HCT116 (cell line): Measurements from ENCODE around the gene NOS3. TPM values are rescaled to one million over a fixed set of nuclear protein-coding genes. Genes with fewer than 3 reads are reported as not detected.
A peak's percentile ranks its signal among the peaks of the same experiment; 100 is the strongest.

Source experiments
- ATAC-seq: fragments of 200-7000 bp; cut with Tn5 transposase; 2 replicates; pipeline ENCODE4 v1.9.1; 2020; ENCODE audit warnings: mild to moderate bottlenecking, moderate library complexity
- BruUV-seq: library from RNA; stranded (reverse); fragments of 400-500 nt; replicated peaks from 2 replicates; lab custom pipeline; 2021; lab: Mats Ljungman, UMichigan
- CTCF ChIA-PET: fragments of 300-600 bp; sonication (Branson Sonifier 250); formaldehyde crosslinking; loops from one replicate; lab custom pipeline; 2021; ENCODE audit warnings: antibody characterized with exemption; lab: Charles Lee
- POLR2A ChIA-PET: fragments of 300-600, 350-600 bp; sonication (Branson Sonifier 250); formaldehyde crosslinking; loops from one replicate; lab custom pipeline; 2021; ENCODE audit warnings: antibody characterized with exemption; lab: Charles Lee
- RAD21 ChIA-PET, 2 experiments: fragments of 300-600 bp; sonication (Branson Sonifier 250); formaldehyde crosslinking; loops; one replicate each; lab custom pipeline; 2023; ENCODE audit warnings: low total read pairs in 2 of 2; ENCODE audit not compliant: uncharacterized antibody in 2 of 2, unreplicated experiment in 2 of 2, low non-redundant PET in 1 of 2; lab: Charles Lee
- DNase-seq: peaks from one replicate; pipeline ENCODE4 v3.0.0-alpha.2; 2010; ENCODE audit warnings: low read depth, low spot score
- H2AFZ ChIP-seq: fragments of 200-600 bp; shearing (Covaris generic), sonication (generic); 2 replicates; pipeline ENCODE4 v1.6.1; 2017; ENCODE audit warnings: low read depth, mixed run types, mixed read lengths, antibody characterized with exemption, low read length; ENCODE audit not compliant: poor library complexity, severe bottlenecking
- H3K27ac ChIP-seq: 2 replicates; pipeline ENCODE4 v1.5.1; 2012; ENCODE audit warnings: low read depth, low read length
- H3K27me3 ChIP-seq: fragments of 200-600 bp; sonication (generic); 2 replicates; pipeline ENCODE4 v1.6.1; 2016; ENCODE audit warnings: mixed run types, low read length, mixed read lengths; ENCODE audit not compliant: insufficient read depth
- H3K36me3 ChIP-seq, 2 experiments: fragments of 200-500 bp in 1 of 2; fragments of 200-600 bp in 1 of 2; sonication (Bioruptor generic) in 1 of 2; sonication (generic) in 1 of 2; 2 replicates each; pipeline versions ENCODE4 v1.5.1 to v1.6.1; 2014 to 2016; ENCODE audit warnings: low read length in 2 of 2, inconsistent platforms in 1 of 2, mixed read lengths in 1 of 2, mixed run types in 1 of 2; ENCODE audit not compliant: insufficient read depth in 2 of 2, control insufficient read depth in 1 of 2
- H3K4me1 ChIP-seq, 2 experiments: fragments of 200-600 bp in 1 of 2; sonication (generic) in 1 of 2; 2 replicates each; pipeline versions ENCODE4 v1.5.1 to v1.6.1; 2012 to 2017; ENCODE audit warnings: low read length in 2 of 2, inconsistent platforms in 1 of 2, mild to moderate bottlenecking in 1 of 2, mixed read lengths in 1 of 2, mixed run types in 1 of 2, moderate library complexity in 1 of 2; ENCODE audit not compliant: insufficient read depth in 2 of 2, control insufficient read depth in 1 of 2
- H3K4me2 ChIP-seq: fragments of 200-600 bp; sonication (generic); 2 replicates; pipeline ENCODE4 v1.6.1; 2017; ENCODE audit warnings: mixed run types, low read length, mixed read lengths
- H3K4me3 ChIP-seq, 2 experiments: fragments of 200-600 bp in 1 of 2; sonication (generic) in 1 of 2; replicated peaks in 1 of 2; 2 replicates each; pipeline ENCODE4 v1.5.1; 2011 to 2016; ENCODE audit warnings: low read length in 2 of 2, control low read depth in 1 of 2, low read depth in 1 of 2, mild to moderate bottlenecking in 1 of 2, mixed read lengths in 1 of 2, mixed run types in 1 of 2
- H3K79me2 ChIP-seq: fragments of 200-600 bp; sonication (generic); 2 replicates; pipeline ENCODE4 v1.6.1; 2017; ENCODE audit warnings: mild to moderate bottlenecking, mixed run types, low read length, moderate library complexity, mixed read lengths; ENCODE audit not compliant: insufficient read depth
- H3K9ac ChIP-seq: fragments of 200-600 bp; sonication (generic); 2 replicates; pipeline ENCODE4 v1.6.1; 2016; ENCODE audit warnings: low read length, mixed read lengths
- H3K9me2 ChIP-seq: fragments of 200-600 bp; sonication (generic), shearing (Covaris generic); 2 replicates; pipeline ENCODE4 v1.6.1; 2017; ENCODE audit warnings: mixed run types, mild to moderate bottlenecking, moderate library complexity; ENCODE audit not compliant: insufficient read depth
- H3K9me3 ChIP-seq, 2 experiments: fragments of 200-500 bp in 1 of 2; fragments of 200-600 bp in 1 of 2; sonication (Bioruptor generic) in 1 of 2; sonication (generic) in 1 of 2; 2 replicates each; pipeline ENCODE4 v1.6.1; 2014 to 2017; ENCODE audit warnings: low read length in 2 of 2, mixed read lengths in 2 of 2, inconsistent platforms in 1 of 2, low read depth in 1 of 2, mild to moderate bottlenecking in 1 of 2, mixed run types in 1 of 2, moderate library complexity in 1 of 2; ENCODE audit not compliant: control insufficient read depth in 1 of 2, insufficient read depth in 1 of 2
- H4K20me1 ChIP-seq: fragments of 200-600 bp; sonication (generic), shearing (Covaris generic); 2 replicates; pipeline ENCODE4 v1.6.1; 2017; ENCODE audit warnings: mixed run types, mild to moderate bottlenecking, moderate library complexity; ENCODE audit not compliant: insufficient read depth
- CBX3 ChIP-seq: IDR thresholded peaks from 2 replicates; pipeline ENCODE4 v1.6.1; 2012; ENCODE audit warnings: low read depth
- CEBPB ChIP-seq: IDR thresholded peaks from 2 replicates; pipeline ENCODE4 v1.6.1; 2012; ENCODE audit warnings: low read depth
- EGR1 ChIP-seq: IDR thresholded peaks from 2 replicates; pipeline ENCODE4 v1.6.1; 2012; ENCODE audit warnings: low read depth
- ELF1 ChIP-seq: IDR thresholded peaks from 2 replicates; pipeline ENCODE4 v1.6.1; 2012; ENCODE audit warnings: low read depth, borderline replicate concordance
- EZH2 ChIP-seq: fragments of 200-600 bp; sonication (generic); IDR thresholded peaks from 2 replicates; pipeline ENCODE4 v1.6.1; 2017; ENCODE audit warnings: antibody characterized with exemption, mixed run types
- EZH2phosphoT487 ChIP-seq: fragments of 200-600 bp; IDR thresholded peaks from 2 replicates; pipeline ENCODE4 v1.6.1; 2018; ENCODE audit warnings: antibody characterized with exemption, borderline replicate concordance
- FOSL1 ChIP-seq: IDR thresholded peaks from 2 replicates; pipeline ENCODE4 v1.6.1; 2012; ENCODE audit warnings: low read depth
- JUND ChIP-seq: IDR thresholded peaks from 2 replicates; pipeline ENCODE4 v1.6.1; 2012
- RAD21 ChIP-seq: IDR thresholded peaks from 2 replicates; pipeline ENCODE4 v1.6.1; 2012; ENCODE audit warnings: low read depth, mild to moderate bottlenecking
- SIN3A ChIP-seq: IDR thresholded peaks from 2 replicates; pipeline ENCODE4 v1.6.1; 2012; ENCODE audit warnings: low read depth
- SRF ChIP-seq: IDR thresholded peaks from 2 replicates; pipeline ENCODE4 v1.6.1; 2012; ENCODE audit warnings: low read depth
- TCF7L2 ChIP-seq: IDR thresholded peaks from 2 replicates; pipeline ENCODE4 v1.7.0; 2011; ENCODE audit warnings: borderline replicate concordance, inconsistent platforms; ENCODE audit not compliant: insufficient read depth, insufficient read length; ENCODE audit errors: extremely low read depth
- YY1 ChIP-seq: IDR thresholded peaks from 2 replicates; pipeline ENCODE4 v1.6.1; 2011; ENCODE audit warnings: low read length, low read depth, moderate library complexity, mild to moderate bottlenecking; ENCODE audit not compliant: insufficient replicate concordance; ENCODE audit errors: extremely low read depth
- ZNF274 ChIP-seq: fragments of 200-500 bp; sonication (Bioruptor generic); IDR thresholded peaks from 2 replicates; pipeline ENCODE4 v1.6.1; 2014; ENCODE audit warnings: mild to moderate bottlenecking, low read depth, low read length, inconsistent platforms
- intact Hi-C: fragments of 100-400 bp; cut with micrococcal nuclease; formaldehyde crosslinking; loops from 2 replicates; pipeline ENCODE4 v1.10.0; 2022
- total RNA-seq: library from RNA; stranded (reverse); gene quantifications from one replicate; pipeline ENCODE4 v1.2.1, GENCODE V29; 2021; ENCODE audit not compliant: unreplicated experiment
- TF ChIP-seq, protein P1 (sequence below), 3 experiments: fragments of 200-600 bp in 1 of 3; sonication (generic) in 1 of 3; IDR thresholded peaks in 2 of 3; conservative IDR thresholded peaks in 1 of 3; 2 replicates each; pipeline ENCODE4 v1.5.1; 2012 to 2017; ENCODE audit warnings: low read depth in 2 of 3, low read length in 2 of 3, antibody characterized with exemption in 1 of 3, borderline replicate concordance in 1 of 3, control low read depth in 1 of 3, mild to moderate bottlenecking in 1 of 3, mixed read lengths in 1 of 3, mixed run types in 1 of 3, moderate library complexity in 1 of 3; ENCODE audit not compliant: insufficient read depth in 1 of 3
- TF ChIP-seq, protein P2 (sequence below): IDR thresholded peaks from 2 replicates; pipeline ENCODE4 v1.6.1; 2012; ENCODE audit warnings: low read depth
- TF ChIP-seq, protein P3 (sequence below): IDR thresholded peaks from 2 replicates; pipeline ENCODE4 v1.6.1; 2011; ENCODE audit warnings: mild to moderate bottlenecking, low read length, moderate library complexity; ENCODE audit not compliant: insufficient replicate concordance; ENCODE audit errors: extremely low read depth
- TF ChIP-seq, protein P4 (sequence below): IDR thresholded peaks from 2 replicates; pipeline ENCODE4 v1.6.1; 2012

The NOS3 gene
- total RNA-seq, 1 experiment from 2014 or later: 35.8 TPM

DNA sequence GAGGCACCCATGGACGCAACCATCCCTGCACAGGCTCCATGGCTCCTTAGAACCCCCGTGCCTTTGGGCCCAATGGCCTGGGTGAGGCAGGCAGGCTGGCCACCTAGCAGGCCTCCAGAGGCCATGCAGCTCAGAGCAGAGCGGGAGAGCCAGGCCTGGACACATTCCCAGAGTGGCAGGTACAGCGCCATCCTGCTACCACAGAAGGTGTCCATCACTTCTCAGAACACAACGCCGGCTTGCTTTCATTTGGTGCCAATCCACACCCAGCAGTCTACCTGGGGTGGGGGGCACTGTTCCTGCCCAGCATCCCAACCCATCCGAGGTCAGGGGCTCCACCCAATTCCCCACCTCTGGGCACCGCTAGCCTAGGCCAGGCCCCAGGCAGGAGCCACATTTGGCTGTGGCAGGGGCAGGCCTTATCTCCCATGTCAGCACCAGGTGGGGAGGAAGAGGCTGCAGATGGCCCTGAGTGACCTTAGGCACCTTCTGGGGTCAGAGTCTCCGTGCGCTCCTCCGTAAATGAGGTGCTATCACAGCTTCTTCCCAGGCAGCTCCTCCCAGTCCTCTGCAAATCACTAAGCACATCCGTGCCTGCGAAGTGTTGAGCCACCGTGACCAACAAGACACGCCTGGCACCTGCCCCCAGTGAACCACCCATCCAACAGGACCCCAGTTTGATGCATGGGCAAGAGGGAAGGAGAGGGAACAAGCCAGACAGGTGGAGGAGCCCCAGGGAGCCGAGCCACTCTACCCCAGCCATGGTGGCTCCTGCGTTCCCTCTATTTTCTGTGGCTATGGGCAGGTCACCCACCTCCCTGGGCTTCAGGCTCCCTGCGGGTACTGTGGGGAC, 26.9 kb upstream of the NOS3 start:
- H4K20me1 ChIP-seq: no peaks in the 10 kb centered on the region
- no peaks in the 10 kb centered on the region for H3K36me3 ChIP-seq
- POLR2A ChIA-PET: no interaction called here
- H3K4me1 ChIP-seq: peaks cover 20 to 27% of the 10 kb centered on the region in 2 experiments
- H3K9me2 ChIP-seq: no peaks in the 10 kb centered on the region
- H3K9me3 ChIP-seq: no peaks in the 10 kb centered on the region
- intact Hi-C loops: loop anchor here (1.0 kb wide), 3 partner anchors 54 to 208 kb away; no protein-coding TSS in a partner anchor
- no peak overlapping the region for H3K4me3 ChIP-seq
- no TSS peak for BruUV-seq
- no peaks in the 10 kb centered on the region for H3K27me3 ChIP-seq
- H3K9ac ChIP-seq: no peak overlapping the region
- DNase-seq (no peak), ATAC-seq (0 out of 2 replicates have a peak, but pooled peaks have one; percentile 1)
- peak overlapping the region; percentile 34 for H3K27ac ChIP-seq
- H2AFZ ChIP-seq: no peak overlapping the region
- RAD21 ChIA-PET: interaction anchor here (0.5 to 0.6 kb wide), 2 partner anchors 48 to 190 kb away, joined by 3 to 5 read pairs; no protein-coding TSS in a partner anchor
- H3K4me2 ChIP-seq: peak overlapping the region; percentile 67
- CTCF ChIA-PET: interaction anchor here (1.0 to 3.3 kb wide), 6 partner anchors 10 to 147 kb away, joined by 3 to 25 read pairs (median 4); no protein-coding TSS in a partner anchor
- no peaks in the 10 kb centered on the region for H3K79me2 ChIP-seq
- TF ChIP-seq TCF7L2 (no peak), YY1 (no peak), SRF (no peak), EZH2 (no peak), EZH2phosphoT487 (no peak), FOSL1 (no peak), SIN3A (no peak), RAD21 (no peak), CEBPB (no peak), ELF1 (no peak), EGR1 (no peak), JUND (no peak), ZNF274 (no peak), CBX3 (no peak)
- TF ChIP-seq, protein P1, sequence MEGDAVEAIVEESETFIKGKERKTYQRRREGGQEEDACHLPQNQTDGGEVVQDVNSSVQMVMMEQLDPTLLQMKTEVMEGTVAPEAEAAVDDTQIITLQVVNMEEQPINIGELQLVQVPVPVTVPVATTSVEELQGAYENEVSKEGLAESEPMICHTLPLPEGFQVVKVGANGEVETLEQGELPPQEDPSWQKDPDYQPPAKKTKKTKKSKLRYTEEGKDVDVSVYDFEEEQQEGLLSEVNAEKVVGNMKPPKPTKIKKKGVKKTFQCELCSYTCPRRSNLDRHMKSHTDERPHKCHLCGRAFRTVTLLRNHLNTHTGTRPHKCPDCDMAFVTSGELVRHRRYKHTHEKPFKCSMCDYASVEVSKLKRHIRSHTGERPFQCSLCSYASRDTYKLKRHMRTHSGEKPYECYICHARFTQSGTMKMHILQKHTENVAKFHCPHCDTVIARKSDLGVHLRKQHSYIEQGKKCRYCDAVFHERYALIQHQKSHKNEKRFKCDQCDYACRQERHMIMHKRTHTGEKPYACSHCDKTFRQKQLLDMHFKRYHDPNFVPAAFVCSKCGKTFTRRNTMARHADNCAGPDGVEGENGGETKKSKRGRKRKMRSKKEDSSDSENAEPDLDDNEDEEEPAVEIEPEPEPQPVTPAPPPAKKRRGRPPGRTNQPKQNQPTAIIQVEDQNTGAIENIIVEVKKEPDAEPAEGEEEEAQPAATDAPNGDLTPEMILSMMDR (IDR thresholded peaks at IDR 0.05 in 2 of 3, conservative IDR thresholded peaks at IDR 0.05 in 1 of 3; ENCODE audit: borderline replicate concordance in 1 of 3, insufficient read depth in 1 of 3, low read depth in 2 of 3, low read length in 2 of 3): no peak
- TF ChIP-seq, protein P2, sequence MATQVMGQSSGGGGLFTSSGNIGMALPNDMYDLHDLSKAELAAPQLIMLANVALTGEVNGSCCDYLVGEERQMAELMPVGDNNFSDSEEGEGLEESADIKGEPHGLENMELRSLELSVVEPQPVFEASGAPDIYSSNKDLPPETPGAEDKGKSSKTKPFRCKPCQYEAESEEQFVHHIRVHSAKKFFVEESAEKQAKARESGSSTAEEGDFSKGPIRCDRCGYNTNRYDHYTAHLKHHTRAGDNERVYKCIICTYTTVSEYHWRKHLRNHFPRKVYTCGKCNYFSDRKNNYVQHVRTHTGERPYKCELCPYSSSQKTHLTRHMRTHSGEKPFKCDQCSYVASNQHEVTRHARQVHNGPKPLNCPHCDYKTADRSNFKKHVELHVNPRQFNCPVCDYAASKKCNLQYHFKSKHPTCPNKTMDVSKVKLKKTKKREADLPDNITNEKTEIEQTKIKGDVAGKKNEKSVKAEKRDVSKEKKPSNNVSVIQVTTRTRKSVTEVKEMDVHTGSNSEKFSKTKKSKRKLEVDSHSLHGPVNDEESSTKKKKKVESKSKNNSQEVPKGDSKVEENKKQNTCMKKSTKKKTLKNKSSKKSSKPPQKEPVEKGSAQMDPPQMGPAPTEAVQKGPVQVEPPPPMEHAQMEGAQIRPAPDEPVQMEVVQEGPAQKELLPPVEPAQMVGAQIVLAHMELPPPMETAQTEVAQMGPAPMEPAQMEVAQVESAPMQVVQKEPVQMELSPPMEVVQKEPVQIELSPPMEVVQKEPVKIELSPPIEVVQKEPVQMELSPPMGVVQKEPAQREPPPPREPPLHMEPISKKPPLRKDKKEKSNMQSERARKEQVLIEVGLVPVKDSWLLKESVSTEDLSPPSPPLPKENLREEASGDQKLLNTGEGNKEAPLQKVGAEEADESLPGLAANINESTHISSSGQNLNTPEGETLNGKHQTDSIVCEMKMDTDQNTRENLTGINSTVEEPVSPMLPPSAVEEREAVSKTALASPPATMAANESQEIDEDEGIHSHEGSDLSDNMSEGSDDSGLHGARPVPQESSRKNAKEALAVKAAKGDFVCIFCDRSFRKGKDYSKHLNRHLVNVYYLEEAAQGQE: no peak
- TF ChIP-seq, protein P3, sequence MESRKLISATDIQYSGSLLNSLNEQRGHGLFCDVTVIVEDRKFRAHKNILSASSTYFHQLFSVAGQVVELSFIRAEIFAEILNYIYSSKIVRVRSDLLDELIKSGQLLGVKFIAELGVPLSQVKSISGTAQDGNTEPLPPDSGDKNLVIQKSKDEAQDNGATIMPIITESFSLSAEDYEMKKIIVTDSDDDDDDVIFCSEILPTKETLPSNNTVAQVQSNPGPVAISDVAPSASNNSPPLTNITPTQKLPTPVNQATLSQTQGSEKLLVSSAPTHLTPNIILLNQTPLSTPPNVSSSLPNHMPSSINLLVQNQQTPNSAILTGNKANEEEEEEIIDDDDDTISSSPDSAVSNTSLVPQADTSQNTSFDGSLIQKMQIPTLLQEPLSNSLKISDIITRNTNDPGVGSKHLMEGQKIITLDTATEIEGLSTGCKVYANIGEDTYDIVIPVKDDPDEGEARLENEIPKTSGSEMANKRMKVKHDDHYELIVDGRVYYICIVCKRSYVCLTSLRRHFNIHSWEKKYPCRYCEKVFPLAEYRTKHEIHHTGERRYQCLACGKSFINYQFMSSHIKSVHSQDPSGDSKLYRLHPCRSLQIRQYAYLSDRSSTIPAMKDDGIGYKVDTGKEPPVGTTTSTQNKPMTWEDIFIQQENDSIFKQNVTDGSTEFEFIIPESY: no peak
- TF ChIP-seq, protein P4, sequence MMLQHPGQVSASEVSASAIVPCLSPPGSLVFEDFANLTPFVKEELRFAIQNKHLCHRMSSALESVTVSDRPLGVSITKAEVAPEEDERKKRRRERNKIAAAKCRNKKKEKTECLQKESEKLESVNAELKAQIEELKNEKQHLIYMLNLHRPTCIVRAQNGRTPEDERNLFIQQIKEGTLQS: no peak
